ENCODE data around the gene ANP32A. TPM values are rescaled to one million over a fixed set of nuclear protein-coding genes. Genes with fewer than 3 reads are reported as not detected.

ANP32A gene
- total and polyA plus RNA-seq, 2 donors (not counting 1 experiment from before 2014, with no cell fraction given), result 47.7 to 53.1 TPM

- Histone ChIP-seq H3K9ac (ENCODE audit: insufficient read depth, low read length) (no peak overlapping the region), H2AFZ (ENCODE audit: low read length) (no peak overlapping the region), H3K4me2 (ENCODE audit: extremely low read depth, insufficient read depth, low read length) (no peak overlapping the region), H3K36me3 (ENCODE audit: control insufficient read depth, insufficient read depth, low read length) (peaks cover 3% of the 10 kb centered on the region), H3K27me3 (ENCODE audit: control insufficient read depth, insufficient read depth, low read length) (no peaks in the 10 kb centered on the region), H3K79me2 (ENCODE audit: control insufficient read depth, insufficient read depth, low read length) (no peaks in the 10 kb centered on the region), H3K9me3 (ENCODE audit: control insufficient read depth, insufficient read depth, low read depth, low read length) (no peaks in the 10 kb centered on the region), H4K20me1 (ENCODE audit: control insufficient read depth, extremely low read depth, insufficient read depth, low read length) (no peaks in the 10 kb centered on the region), H3K27ac (ENCODE audit: insufficient read depth, low read length) (no peak overlapping the region), H3K4me1 (ENCODE audit: control insufficient read depth, extremely low read depth, insufficient read depth, low read length) (peaks cover 4% of the 10 kb centered on the region), H3K4me3 (replicated peaks in 1 of 4; ENCODE audit: control extremely low read depth in 1 of 4, insufficient read depth in 1 of 4, low read depth in 3 of 4, low read length in 4 of 4) (no peak overlapping the region)
- TF ChIP-seq EZH2 (IDR thresholded peaks at IDR 0.05; ENCODE audit: low read length, missing control alignments) (no peak), CTCF (conservative IDR thresholded peaks at IDR 0.05 in 1 of 2, IDR thresholded peaks at IDR 0.05 in 1 of 2; ENCODE audit: low read depth in 1 of 2, low read length in 2 of 2) (peak; percentile 46 to 52)
- DNase-seq (ENCODE audit: low read depth in 2 of 2), result peak; percentile 42 to 57
These were observed 90.2 kb downstream of the ANP32A start for GRCh38 chr15:68730471-68730919.

- no peak for TF ChIP-seq CTCF (conservative IDR thresholded peaks at IDR 0.05 in 1 of 2, IDR thresholded peaks at IDR 0.05 in 1 of 2; ENCODE audit: low read depth in 1 of 2, low read length in 2 of 2)
- TF ChIP-seq EZH2 (IDR thresholded peaks at IDR 0.05; ENCODE audit: low read length, missing control alignments), result no peak
- no peaks in the 10 kb centered on the region for H3K9me3 ChIP-seq (ENCODE audit: control insufficient read depth, insufficient read depth, low read depth, low read length)
- no peak overlapping the region for H2AFZ ChIP-seq (ENCODE audit: low read length)
- no peaks in the 10 kb centered on the region for H3K79me2 ChIP-seq (ENCODE audit: control insufficient read depth, insufficient read depth, low read length)
- H3K27ac ChIP-seq (ENCODE audit: insufficient read depth, low read length), result no peak overlapping the region
- H3K9ac ChIP-seq (ENCODE audit: insufficient read depth, low read length), result no peak overlapping the region
- peaks cover 3% of the 10 kb centered on the region for H3K36me3 ChIP-seq (ENCODE audit: control insufficient read depth, insufficient read depth, low read length)
- H4K20me1 ChIP-seq (ENCODE audit: control insufficient read depth, extremely low read depth, insufficient read depth, low read length), result no peaks in the 10 kb centered on the region
- peaks cover 4% of the 10 kb centered on the region for H3K4me1 ChIP-seq (ENCODE audit: control insufficient read depth, extremely low read depth, insufficient read depth, low read length)
- DNase-seq (ENCODE audit: low read depth in 2 of 2), result peak; percentile 11 to 62
- H3K4me3 ChIP-seq (replicated peaks in 1 of 4; ENCODE audit: control extremely low read depth in 1 of 4, insufficient read depth in 1 of 4, low read depth in 3 of 4, low read length in 4 of 4), result no peak overlapping the region
- H3K4me2 ChIP-seq (ENCODE audit: extremely low read depth, insufficient read depth, low read length), result no peak overlapping the region
- H3K27me3 ChIP-seq (ENCODE audit: control insufficient read depth, insufficient read depth, low read length), result no peaks in the 10 kb centered on the region
These were observed 90.8 kb downstream of the ANP32A start for GRCh38 chr15:68729789-68730411.

Other genes with a start within 250 kb of the ANP32A start
- gene CORO2B, start 241.9 kb downstream of the ANP32A start, total RNA-seq, result 15.7 and 25.3 TPM in 2 replicates
- 17.5 and 70.2 TPM in 2 replicates for gene CORO2B, start 241.9 kb downstream of the ANP32A start, polyA plus RNA-seq
- gene SPESP1, start 109.6 kb upstream of the ANP32A start, total RNA-seq, result 4.6 and 8.2 TPM in 2 replicates
- gene SPESP1, start 109.6 kb upstream of the ANP32A start, polyA plus RNA-seq, result 6.4 and 8.5 TPM in 2 replicates
- gene NOX5, start 193.8 kb upstream of the ANP32A start, total RNA-seq, result under 0.01 and 0.33 TPM in 2 replicates
- gene NOX5, start 193.8 kb upstream of the ANP32A start, polyA plus RNA-seq, result 0.17 and 0.25 TPM in 2 replicates